Camera-type eye (tissue), 1 donor: ENCODE results near the gene FGF21. TPM values are rescaled to one million over a fixed set of nuclear protein-coding genes. Genes with fewer than 3 reads are reported as not detected.

Source experiments
- total RNA-seq: library from RNA; depleted of rRNA; stranded (reverse); fragments of >200 nt; gene quantifications from one replicate; pipeline ENCODE4 v1.2.3, GENCODE V29; 2014

The FGF21 gene, protein sequence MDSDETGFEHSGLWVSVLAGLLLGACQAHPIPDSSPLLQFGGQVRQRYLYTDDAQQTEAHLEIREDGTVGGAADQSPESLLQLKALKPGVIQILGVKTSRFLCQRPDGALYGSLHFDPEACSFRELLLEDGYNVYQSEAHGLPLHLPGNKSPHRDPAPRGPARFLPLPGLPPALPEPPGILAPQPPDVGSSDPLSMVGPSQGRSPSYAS
- not detected for total RNA-seq

DNA sequence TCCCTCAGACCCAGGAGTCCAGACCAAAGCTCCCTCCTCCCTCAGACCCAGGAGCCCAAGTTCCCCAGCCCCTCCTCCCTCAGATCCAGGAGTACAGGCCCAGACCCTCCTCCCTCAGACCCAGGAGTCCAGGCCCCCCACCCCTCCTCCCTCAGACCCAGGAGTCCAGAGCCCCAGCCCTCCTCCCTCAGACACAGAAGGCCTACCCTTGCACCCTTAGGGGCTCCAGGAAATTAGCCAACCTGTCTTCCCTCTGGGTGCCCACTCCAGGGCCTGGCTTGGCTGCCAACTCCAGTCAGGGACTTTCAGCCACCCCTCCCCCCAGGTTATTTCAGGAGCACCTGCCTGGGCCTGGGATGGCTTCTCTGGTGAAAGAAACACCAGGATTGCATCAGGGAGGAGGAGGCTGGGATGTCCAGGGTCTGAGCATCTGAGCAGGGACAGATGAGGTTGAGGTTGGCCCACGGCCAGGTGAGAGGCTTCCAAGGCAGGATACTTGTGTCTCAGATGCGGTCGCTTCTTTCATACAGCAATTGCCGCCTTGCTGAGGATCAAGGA is at the start of gene FGF21:
Gene FGF21 (plus strand): TSS at position 441 of the 558 bp plus-strand sequence. CDS start 713 bp downstream, outside the sequence.

GRCh38 chr19:48719263-48720171 is 35.8 kb upstream of the FGF21 start, which contains the start of gene MAMSTR:
Gene MAMSTR, minus strand, starts transcription at chr19:48719725. Its CDS starts 694 bp downstream, at chr19:48719031.

GRCh38 chr19:48740164-48740972 is 15.0 kb upstream of the FGF21 start, which contains the start of gene RASIP1:
Gene RASIP1, minus strand, starts transcription at chr19:48740610. Its CDS starts 328 bp downstream, at chr19:48740282.

DNA sequence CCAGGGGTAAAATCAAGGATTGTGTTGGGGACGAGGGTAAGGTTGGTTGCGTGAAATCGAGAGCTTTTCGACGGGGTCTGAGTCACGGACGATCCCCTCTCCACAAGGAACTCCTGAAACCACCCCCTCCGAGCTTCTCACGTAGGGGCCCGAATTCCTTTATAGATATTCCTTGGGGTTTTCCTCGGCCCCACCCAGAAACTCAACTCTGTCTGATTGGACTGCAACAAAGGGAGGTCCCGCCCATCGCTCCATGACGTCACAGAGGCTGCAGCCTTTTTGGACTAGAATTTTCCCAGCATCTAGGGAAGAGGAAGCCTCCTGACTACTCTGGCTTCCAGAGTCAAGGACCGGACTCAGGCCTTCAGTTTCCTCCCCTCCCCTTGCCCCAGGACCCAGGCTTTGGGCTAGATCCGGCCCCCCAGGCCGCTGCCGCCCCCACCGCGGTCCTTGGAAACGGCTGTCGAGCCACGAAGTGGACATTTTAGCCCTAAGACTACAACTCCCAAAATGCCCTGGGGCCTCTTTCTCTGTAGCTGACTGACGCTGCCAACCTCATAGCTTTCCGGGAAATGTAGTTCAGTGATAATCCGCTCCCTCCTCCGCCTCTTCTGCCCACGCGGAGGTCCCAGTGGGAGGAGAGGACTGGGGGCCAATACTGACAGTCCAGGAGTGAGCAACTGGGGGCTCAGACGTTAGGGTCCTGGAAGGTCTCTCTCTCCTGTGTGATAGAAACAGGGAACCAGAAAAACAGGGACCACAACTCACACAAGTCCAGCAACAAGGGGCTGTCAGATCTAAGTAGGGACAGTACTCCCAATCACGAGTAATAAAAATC is 8.4 kb upstream of the FGF21 start, which contains the start of gene IZUMO1:
Gene IZUMO1 (minus strand): TSS at position 172 of the 838 bp plus-strand sequence. CDS start 1,050 bp downstream, outside the sequence.

DNA sequence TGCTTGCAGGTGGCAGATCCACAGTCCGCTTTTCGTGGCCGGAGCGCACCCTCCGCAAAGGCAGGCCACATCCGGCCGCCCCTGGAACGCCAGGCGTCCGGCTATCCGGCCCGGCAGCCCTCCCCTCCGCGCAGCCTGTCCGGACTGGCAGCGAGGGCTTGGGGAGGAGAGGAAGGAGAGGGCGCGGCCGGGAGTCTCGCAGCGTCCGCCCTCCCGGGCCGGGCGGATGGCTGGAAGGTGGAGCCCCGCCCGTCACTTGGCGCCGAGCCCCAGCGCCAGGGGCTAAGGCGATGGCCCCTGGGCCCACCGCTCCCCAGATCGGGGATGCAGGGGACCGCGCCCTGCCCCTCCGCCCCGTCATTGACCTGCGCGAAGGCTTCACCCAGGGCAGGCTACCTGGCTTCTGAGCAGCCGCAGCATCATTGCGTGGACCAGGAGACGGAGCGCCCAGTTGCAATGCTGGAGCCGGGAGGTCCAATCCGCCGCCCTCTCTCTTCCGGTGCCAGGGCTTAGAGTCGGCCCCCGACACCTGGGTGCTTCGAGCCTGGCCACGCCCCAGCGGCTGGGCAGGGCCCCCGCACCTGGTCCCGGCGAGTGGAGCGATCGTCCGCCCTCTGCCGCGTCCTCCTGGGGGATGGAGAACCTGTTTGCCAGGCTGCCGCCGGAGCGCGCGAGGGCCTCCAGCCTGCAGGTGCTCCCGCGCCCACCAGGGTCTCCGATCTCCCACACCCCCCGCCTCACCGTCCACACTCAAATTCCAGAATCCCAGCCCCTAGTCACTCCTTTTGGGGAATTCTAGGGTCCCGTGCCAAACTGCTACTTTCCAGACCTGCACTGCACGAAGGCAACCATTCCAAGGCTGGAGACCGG is 2.6 kb upstream of the FGF21 start, which contains the start of gene FUT1:
Gene FUT1 (minus strand): TSS at position 146 of the 870 bp plus-strand sequence. CDS start 1,360 bp downstream, outside the sequence.

Other genes starting within 250 kb of the FGF21 start
- 6.1 TPM for gene LMTK3, start 243.7 kb upstream of the FGF21 start, total RNA-seq
- 1.1 TPM for gene SULT2B1, start 203.4 kb upstream of the FGF21 start, total RNA-seq
- gene SPACA4, start 148.8 kb upstream of the FGF21 start, total RNA-seq, result not detected
- 1.4 TPM for gene FAM83E, start 140.4 kb upstream of the FGF21 start, total RNA-seq
- gene RPL18, start 136.3 kb upstream of the FGF21 start, total RNA-seq, result 1,106 TPM
- gene SPHK2, start 136.0 kb upstream of the FGF21 start, total RNA-seq, result 12.5 TPM
- 26.7 TPM for gene DBP, start 118.1 kb upstream of the FGF21 start, total RNA-seq
- 6.4 TPM for gene CA11, start 109.3 kb upstream of the FGF21 start, total RNA-seq
- gene NTN5, start 82.5 kb upstream of the FGF21 start, total RNA-seq, result 1.6 TPM
- gene FUT2, start 59.6 kb upstream of the FGF21 start, total RNA-seq, result 0.44 TPM
- 4.2 TPM for gene MAMSTR, start 35.8 kb upstream of the FGF21 start, total RNA-seq
- 11.4 TPM for gene RASIP1, start 14.9 kb upstream of the FGF21 start, total RNA-seq
- not detected for gene IZUMO1, start 8.6 kb upstream of the FGF21 start, total RNA-seq
- 1.9 TPM for gene FUT1, start 2.9 kb upstream of the FGF21 start, total RNA-seq
- 27.3 TPM for gene BCAT2, start 55.5 kb downstream of the FGF21 start, total RNA-seq
- gene HSD17B14, start 81.0 kb downstream of the FGF21 start, total RNA-seq, result 13.8 TPM
- gene PLEKHA4, start 113.1 kb downstream of the FGF21 start, total RNA-seq, result 10.8 TPM
- gene PPP1R15A, start 116.9 kb downstream of the FGF21 start, total RNA-seq, result 42.4 TPM
- 0.22 TPM for gene TULP2, start 143.2 kb downstream of the FGF21 start, total RNA-seq
- gene NUCB1, start 144.8 kb downstream of the FGF21 start, total RNA-seq, result 153 TPM
- not detected for gene DHDH, start 178.2 kb downstream of the FGF21 start, total RNA-seq
- gene BAX, start 199.4 kb downstream of the FGF21 start, total RNA-seq, result 24.8 TPM
- gene FTL, start 209.8 kb downstream of the FGF21 start, total RNA-seq, result 1,146 TPM
- 47.8 TPM for gene GYS1, start 237.8 kb downstream of the FGF21 start, total RNA-seq
- 93.5 TPM for gene RUVBL2, start 238.4 kb downstream of the FGF21 start, total RNA-seq